HG02610 (cell line): ENCODE results near the gene EZR.
A peak's percentile ranks its signal among the peaks of the same experiment; 100 is the strongest.

ENCODE experiments used
- ATAC-seq: cut with Tn5 transposase; IDR thresholded peaks from one replicate; pipeline ENCODE4 v1.9.1; 2021; ENCODE audit warnings: mild to moderate bottlenecking, moderate library complexity; ENCODE audit not compliant: unreplicated experiment

The EZR gene

GRCh38 chr6:158819213-158819976, at the start of gene EZR:
EZR (minus strand) TSS chr6:158819368; CDS start chr6:158818093, 1,275 bp downstream.
- peak; percentile 57 for ATAC-seq

- ATAC-seq: no peak
Measured at GRCh38 chr6:158868122-158868480, 48.9 kb upstream of the EZR start.

GRCh38 chr6:158867381-158868121, 48.4 kb upstream of the EZR start:
- no peak for ATAC-seq

DNA sequence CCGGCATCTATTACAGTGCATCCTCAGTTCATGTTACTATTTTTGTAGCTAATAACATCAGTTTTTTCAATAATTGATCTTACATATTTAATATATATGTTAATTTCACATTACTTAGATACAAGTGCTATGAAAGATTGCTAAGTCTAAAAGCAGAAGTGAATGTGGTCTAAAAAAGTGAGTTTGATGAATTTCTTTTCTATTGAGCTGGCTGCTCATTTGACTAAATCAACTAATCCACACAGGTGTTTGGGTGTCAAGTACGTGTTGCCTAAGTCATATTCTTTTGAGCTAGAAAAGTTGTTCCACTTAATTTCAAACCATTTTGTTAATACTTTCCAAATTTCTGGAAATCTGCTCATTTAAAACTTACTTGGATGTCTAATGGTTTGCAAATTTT, 46.6 kb upstream of the EZR start:
- no peak for ATAC-seq

- ATAC-seq: no peak
Measured at GRCh38 chr6:158863646-158864045, 44.5 kb upstream of the EZR start.

DNA sequence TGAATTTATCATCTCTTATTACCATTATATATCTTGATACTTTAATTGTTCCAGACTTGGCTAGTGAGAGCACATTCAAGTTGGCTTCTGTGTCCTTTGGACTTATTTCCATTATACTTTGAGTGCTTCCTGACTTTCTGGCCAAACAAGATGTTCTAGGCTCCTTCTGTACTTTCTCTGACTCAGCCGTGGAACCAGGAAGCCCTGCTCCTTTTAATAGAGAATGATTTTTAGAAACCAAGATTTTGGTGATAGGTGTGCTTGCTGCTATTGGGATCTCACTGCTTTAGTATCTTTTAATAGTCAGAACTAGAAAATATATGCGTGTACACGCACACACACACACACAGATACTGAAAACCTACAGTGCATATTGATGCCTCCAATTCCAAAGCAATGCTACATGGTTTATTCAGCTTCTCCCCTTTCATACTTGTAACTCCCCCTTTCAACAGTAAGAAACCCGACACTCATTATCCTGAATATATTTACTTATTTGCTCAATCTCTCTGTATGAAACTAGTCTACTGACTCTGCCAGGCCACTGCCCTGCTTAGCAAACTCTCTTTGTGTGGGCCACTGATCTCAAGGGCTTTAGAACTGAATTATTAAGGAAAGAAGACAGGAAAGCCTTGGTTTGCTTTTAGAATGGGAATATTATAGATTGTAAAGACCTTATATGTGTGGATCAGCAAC, 42.7 kb upstream of the EZR start:
- no peak for ATAC-seq

GRCh38 chr6:158860279-158860865, 41.2 kb upstream of the EZR start:
- ATAC-seq: no peak

DNA sequence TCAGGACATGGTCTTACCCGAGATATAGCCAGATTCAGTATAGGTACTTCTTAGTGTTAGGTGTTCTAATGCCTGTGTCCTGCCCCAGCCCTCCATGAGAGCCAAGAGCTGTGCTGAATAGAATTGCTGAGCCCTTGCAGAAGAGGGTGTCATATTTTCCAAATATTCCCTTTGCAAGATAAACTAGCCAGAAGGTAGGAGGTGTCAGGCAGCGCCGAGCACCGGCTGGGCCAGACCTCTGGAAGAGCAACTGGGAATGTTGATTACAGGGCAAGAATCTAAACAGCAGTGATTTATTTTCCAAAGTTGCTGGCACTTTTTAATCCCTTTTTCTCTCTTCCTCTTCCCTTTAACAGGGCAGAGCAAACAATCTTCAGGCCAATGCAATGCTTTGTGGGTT, 37.1 kb upstream of the EZR start:
- no peak for ATAC-seq

DNA sequence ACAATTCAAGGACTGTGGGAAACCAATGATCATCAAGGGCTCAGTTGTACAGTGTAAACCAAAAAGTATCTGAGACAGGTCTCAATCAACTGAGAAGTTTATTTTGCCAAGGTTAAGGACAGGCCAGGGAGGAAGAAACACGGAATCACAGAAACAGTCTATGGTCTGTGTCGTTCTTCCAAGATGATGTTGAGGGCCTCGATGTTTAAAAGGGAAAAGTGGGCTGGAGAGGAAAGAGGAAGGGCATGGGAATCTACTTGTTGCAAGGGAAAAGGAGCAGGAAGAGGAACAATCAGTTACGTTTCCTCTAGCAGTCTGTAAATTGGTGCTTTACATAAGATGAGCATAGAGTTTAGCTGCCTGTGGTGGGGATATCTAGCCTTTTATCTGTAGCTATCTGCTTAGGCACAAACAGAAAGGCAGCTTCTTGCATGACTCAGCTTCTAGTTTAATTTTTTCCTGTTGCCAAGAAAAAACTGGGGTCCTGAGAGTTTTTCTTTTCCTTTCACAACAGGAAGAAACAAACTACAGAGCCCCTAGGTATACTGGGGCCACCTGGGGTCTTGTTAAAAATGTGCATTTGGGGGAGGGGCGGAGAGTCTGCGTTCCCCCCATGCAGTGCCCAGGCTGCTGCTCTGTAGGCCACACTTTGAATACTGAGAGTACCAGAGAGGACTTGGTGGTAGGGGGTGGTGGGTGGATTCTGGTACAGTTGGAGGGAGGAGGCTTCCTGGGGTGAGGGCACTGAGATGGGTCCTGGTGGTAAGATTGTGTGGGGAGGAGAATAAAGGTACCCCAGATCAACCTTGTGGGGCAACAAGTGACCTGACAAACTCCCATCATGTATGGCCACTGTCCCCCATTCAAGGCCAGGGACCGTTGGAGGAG, 35.3 kb upstream of the EZR start:
- ATAC-seq: no peak

- ATAC-seq: no peak
Measured at GRCh38 chr6:158853880-158854213, 34.7 kb upstream of the EZR start.

- peak; percentile 95 for ATAC-seq
Measured at GRCh38 chr6:158853072-158853879, 34.1 kb upstream of the EZR start.

DNA sequence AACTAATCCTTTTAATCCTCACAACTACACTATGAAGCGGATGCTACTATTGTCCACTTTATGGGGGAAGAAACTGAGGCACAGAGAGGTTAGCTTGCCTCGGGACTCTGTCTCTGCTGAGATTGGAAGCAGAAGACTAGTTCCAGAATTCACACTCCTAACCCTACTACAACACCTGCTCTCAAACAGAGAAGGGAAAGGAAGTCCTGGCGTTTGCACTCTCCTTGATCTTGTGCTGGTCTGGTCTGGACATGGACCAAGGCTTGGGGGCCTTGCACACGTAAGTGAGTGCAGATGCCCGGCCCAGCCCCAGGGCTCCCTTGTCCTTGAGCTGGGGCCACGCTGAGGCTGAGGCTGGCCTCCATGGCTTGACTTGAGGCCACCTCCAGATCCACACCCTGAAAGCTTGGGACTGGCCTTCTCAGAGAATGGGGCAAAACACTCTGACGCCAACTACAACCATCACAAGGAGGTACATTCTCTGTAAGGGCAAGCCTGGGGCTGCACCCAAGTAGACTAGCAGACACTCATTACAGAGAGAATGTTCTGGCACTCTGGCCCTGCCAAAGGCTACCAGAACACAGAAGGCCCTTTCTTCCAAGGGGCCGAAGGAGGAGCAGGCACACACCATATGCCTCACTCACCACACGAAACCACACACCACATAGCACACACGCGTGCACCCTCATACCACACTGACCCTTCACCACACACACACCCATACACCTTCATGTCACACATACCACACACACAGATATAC, 33.3 kb upstream of the EZR start:
- ATAC-seq: no peak

DNA sequence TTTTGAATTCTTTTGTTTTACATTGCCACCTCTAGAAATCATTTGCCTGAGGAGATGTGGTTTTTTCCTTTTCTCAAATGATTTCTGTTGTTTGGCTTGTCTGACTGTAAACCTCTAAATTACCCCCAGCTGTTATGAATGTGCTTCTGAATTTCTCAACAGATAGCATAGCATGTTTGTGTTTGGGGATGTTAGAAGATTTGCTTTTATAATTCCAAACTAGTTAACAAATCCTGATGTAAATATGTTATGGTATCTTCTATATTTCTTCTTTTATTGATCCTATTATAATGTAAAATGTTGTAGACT, 31.6 kb upstream of the EZR start:
- ATAC-seq: no peak

- ATAC-seq: peak; percentile 39
Measured at GRCh38 chr6:158849899-158850806, 31.0 kb upstream of the EZR start.

- no peak for ATAC-seq
Measured at GRCh38 chr6:158848490-158848895, 29.3 kb upstream of the EZR start.

DNA sequence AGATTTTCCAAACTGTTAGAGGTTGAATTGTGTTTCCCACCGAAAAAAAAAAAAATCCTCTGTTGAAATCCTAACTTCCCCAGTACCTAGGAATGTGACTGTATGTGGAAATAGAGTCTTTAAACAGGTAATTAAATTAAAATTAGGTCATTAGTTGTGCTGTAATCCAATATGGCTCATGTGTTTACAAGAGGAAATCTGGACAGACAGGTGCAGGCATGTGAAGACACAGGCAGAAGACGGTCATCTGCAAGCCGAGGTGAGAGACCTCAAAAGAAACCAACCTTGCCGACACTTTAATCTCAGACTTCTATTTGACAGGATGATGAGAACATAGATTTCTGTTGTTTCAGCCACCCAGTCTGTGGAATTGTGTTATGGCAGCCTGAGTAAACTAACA, 28.6 kb upstream of the EZR start:
- no peak for ATAC-seq

- ATAC-seq: no peak
Measured at GRCh38 chr6:158847012-158847529, 27.9 kb upstream of the EZR start.
